Epithelial cell of proximal tubule (primary cell): ENCODE measurements around the gene COQ7. TPM values are rescaled to one million over a fixed set of nuclear protein-coding genes. Genes with fewer than 3 reads are reported as not detected.
A peak's percentile ranks its signal among the peaks of the same experiment; 100 is the strongest.

ENCODE experiments used
- DNase-seq: peaks from one replicate; pipeline ENCODE4 v3.0.0-alpha.2; 2011; ENCODE audit warnings: low read depth
- H3K4me3 ChIP-seq: 2 replicates; pipeline ENCODE4 v1.5.1; 2011; ENCODE audit warnings: low read depth, mild to moderate bottlenecking, low read length
- CTCF ChIP-seq: conservative IDR thresholded peaks from 2 replicates; pipeline ENCODE4 v1.5.1; 2012; ENCODE audit warnings: low read depth, mild to moderate bottlenecking, low read length
- total RNA-seq: library from RNA; depleted of rRNA; stranded (reverse); fragments of >200 nt; gene quantifications from 2 replicates; pipeline ENCODE4 v1.2.3, GENCODE V29; 2015

The COQ7 gene
- total RNA-seq, 1 donor from 2014 or later: 10.6 TPM

GRCh38 chr16:19110537-19111360 is 43.3 kb downstream of the COQ7 start:
- no peak for TF ChIP-seq CTCF
- no peak overlapping the region for H3K4me3 ChIP-seq
- DNase-seq: no peak

- H3K4me3 ChIP-seq: no peak overlapping the region
- no peak for TF ChIP-seq CTCF
- DNase-seq: no peak
Observed at GRCh38 chr16:19112099-19112407, 44.6 kb downstream of the COQ7 start.

GRCh38 chr16:19113577-19114358 is 46.4 kb downstream of the COQ7 start, which contains the start of gene ITPRIPL2:
TSS of gene ITPRIPL2 (plus strand) at chr16:19113964. CDS start at chr16:19114462, 498 bp downstream.
- peak within 1 kb of the TSS; percentile 69 for H3K4me3 ChIP-seq
- peak; percentile 18 for DNase-seq
- TF ChIP-seq CTCF: no peak

GRCh38 chr16:19114359-19115147 is 47.1 kb downstream of the COQ7 start:
- TF ChIP-seq CTCF: no peak
- DNase-seq: no peak
- peak overlapping the region; percentile 69 for H3K4me3 ChIP-seq

GRCh38 chr16:19115148-19116021 is 48.0 kb downstream of the COQ7 start:
- peak; percentile 3 for TF ChIP-seq CTCF

GRCh38 chr16:19116711-19117449 is 49.5 kb downstream of the COQ7 start:
- no peak for DNase-seq
- TF ChIP-seq CTCF: no peak
- H3K4me3 ChIP-seq: no peak overlapping the region

More at GRCh38 chr16:19115148-19116021, 48.0 kb downstream of the COQ7 start:
- no peak for DNase-seq
- peak overlapping the region; percentile 69 for H3K4me3 ChIP-seq
